WTC11 (cell line): ENCODE results near the gene PKP1. TPM values are rescaled to one million over a fixed set of nuclear protein-coding genes. Genes with fewer than 3 reads are reported as not detected.

Experiments
- AFF4 ChIP-seq: sonication (generic); formaldehyde crosslinking; IDR thresholded peaks from 2 replicates; pipeline ENCODE4 v1.8.1; 2023; ENCODE audit warnings: mild to moderate bottlenecking, missing genetic modification reagents, borderline replicate concordance
- ATF1 ChIP-seq: sonication (generic); formaldehyde crosslinking; IDR thresholded peaks from 2 replicates; pipeline ENCODE4 v1.8.1; 2023; ENCODE audit warnings: mild to moderate bottlenecking, moderate library complexity, missing genetic modification reagents
- E2F5 ChIP-seq: sonication (generic); formaldehyde crosslinking; IDR thresholded peaks from 2 replicates; pipeline ENCODE4 v1.8.1; 2022; ENCODE audit warnings: mild to moderate bottlenecking, moderate library complexity, missing genetic modification reagents
- ELF4 ChIP-seq: sonication (generic); formaldehyde crosslinking; IDR thresholded peaks from 2 replicates; pipeline ENCODE4 v1.8.1; 2022; ENCODE audit warnings: low read depth, mild to moderate bottlenecking, moderate library complexity, missing genetic modification reagents
- ESRRA ChIP-seq: sonication (generic); formaldehyde crosslinking; IDR thresholded peaks from 2 replicates; pipeline ENCODE4 v1.8.1; 2022; ENCODE audit warnings: mild to moderate bottlenecking, missing genetic modification reagents, borderline replicate concordance
- FOXK1 ChIP-seq: sonication (generic); formaldehyde crosslinking; IDR thresholded peaks from 2 replicates; pipeline ENCODE4 v1.8.0; 2022; ENCODE audit warnings: mild to moderate bottlenecking, moderate library complexity, missing genetic modification reagents
- GABPB1 ChIP-seq: sonication (generic); formaldehyde crosslinking; IDR thresholded peaks from 2 replicates; pipeline ENCODE4 v1.8.1; 2023; ENCODE audit warnings: mild to moderate bottlenecking, missing genetic modification reagents
- GRHL2 ChIP-seq: fragments of 250-450 bp; sonication (Bioruptor Pico); IDR thresholded peaks from 2 replicates; pipeline ENCODE4 v1.8.0; 2022; ENCODE audit warnings: mild to moderate bottlenecking, moderate library complexity; ENCODE audit not compliant: insufficient replicate concordance, severe bottlenecking
- IRF1 ChIP-seq: sonication (generic); formaldehyde crosslinking; IDR thresholded peaks from 2 replicates; pipeline ENCODE4 v1.8.0; 2023; ENCODE audit warnings: missing genetic modification reagents
- JAZF1 ChIP-seq: fragments of 250-450 bp; sonication (Bioruptor Pico); IDR thresholded peaks from 2 replicates; pipeline ENCODE4 v1.9.0; 2021; ENCODE audit warnings: moderate library complexity, mild to moderate bottlenecking, inconsistent platforms
- JUN ChIP-seq: sonication (generic); formaldehyde crosslinking; IDR thresholded peaks from 2 replicates; pipeline ENCODE4 v1.8.0; 2023; ENCODE audit warnings: mild to moderate bottlenecking, missing genetic modification reagents
- KAT7 ChIP-seq: sonication (generic); formaldehyde crosslinking; IDR thresholded peaks from 2 replicates; pipeline ENCODE4 v1.8.1; 2023; ENCODE audit warnings: missing genetic modification reagents, mild to moderate bottlenecking, borderline replicate concordance
- MXD4 ChIP-seq: fragments of 250-450 bp; sonication (Bioruptor Pico); IDR thresholded peaks from 2 replicates; pipeline ENCODE4 v1.8.0; 2021; ENCODE audit warnings: mild to moderate bottlenecking, moderate library complexity, borderline replicate concordance
- MYBL2 ChIP-seq: sonication (generic); formaldehyde crosslinking; IDR thresholded peaks from 2 replicates; pipeline ENCODE4 v1.8.1; 2023; ENCODE audit warnings: mild to moderate bottlenecking, moderate library complexity, missing genetic modification reagents
- NFYB ChIP-seq: sonication (generic); formaldehyde crosslinking; conservative IDR thresholded peaks from 2 replicates; pipeline ENCODE4 v1.8.0; 2022; ENCODE audit warnings: low read depth, missing genetic modification reagents
- NR2C2 ChIP-seq: sonication (generic); formaldehyde crosslinking; IDR thresholded peaks from 2 replicates; pipeline ENCODE4 v1.8.0; 2022; ENCODE audit warnings: mild to moderate bottlenecking, missing genetic modification reagents
- PRRX2 ChIP-seq: fragments of 250-450 bp; sonication (Bioruptor Pico); IDR thresholded peaks from 2 replicates; pipeline ENCODE4 v1.8.0; 2021; ENCODE audit warnings: mild to moderate bottlenecking
- RELA ChIP-seq: sonication (generic); formaldehyde crosslinking; IDR thresholded peaks from 2 replicates; pipeline ENCODE4 v1.8.1; 2022; ENCODE audit warnings: missing genetic modification reagents, mild to moderate bottlenecking, borderline replicate concordance
- RORB ChIP-seq: fragments of 250-450 bp; sonication (Bioruptor Pico); IDR thresholded peaks from 2 replicates; pipeline ENCODE4 v1.9.0; 2021; ENCODE audit warnings: mild to moderate bottlenecking
- SP1 ChIP-seq: sonication (generic); formaldehyde crosslinking; conservative IDR thresholded peaks from 2 replicates; pipeline ENCODE4 v1.8.1; 2022; ENCODE audit warnings: missing genetic modification reagents
- TEAD4 ChIP-seq: sonication (generic); formaldehyde crosslinking; IDR thresholded peaks from 2 replicates; pipeline ENCODE4 v1.8.0; 2022; ENCODE audit warnings: mild to moderate bottlenecking, missing genetic modification reagents
- ZNF138 ChIP-seq: sonication (generic); formaldehyde crosslinking; conservative IDR thresholded peaks from 2 replicates; pipeline ENCODE4 v1.8.1; 2022; ENCODE audit warnings: mild to moderate bottlenecking, moderate library complexity, missing genetic modification reagents
- ZNF317 ChIP-seq: sonication (generic); formaldehyde crosslinking; IDR thresholded peaks from 2 replicates; pipeline ENCODE4 v1.8.1; 2023; ENCODE audit warnings: low read depth, mild to moderate bottlenecking, moderate library complexity, missing genetic modification reagents, borderline replicate concordance
- ZNF416 ChIP-seq: fragments of 250-450 bp; sonication (Bioruptor Pico); IDR thresholded peaks from 2 replicates; pipeline ENCODE4 v1.9.0; 2021; ENCODE audit warnings: mild to moderate bottlenecking, inconsistent platforms
- ZNF671 ChIP-seq: fragments of 250-450 bp; sonication (Bioruptor Pico); IDR thresholded peaks from 2 replicates; pipeline ENCODE4 v1.8.0; 2021; ENCODE audit warnings: mild to moderate bottlenecking
- total RNA-seq: library from RNA; stranded (reverse); gene quantifications from 3 replicates; pipeline ENCODE4 v1.2.3, GENCODE V29; 2021
- TF ChIP-seq, protein P1 (sequence below): sonication (generic); formaldehyde crosslinking; IDR thresholded peaks from 2 replicates; pipeline ENCODE4 v1.8.1; 2022; ENCODE audit warnings: mild to moderate bottlenecking, missing genetic modification reagents, moderate library complexity, borderline replicate concordance
- TF ChIP-seq, protein P2 (sequence below): fragments of 200-600 bp; IDR thresholded peaks from 2 replicates; pipeline ENCODE4 v1.8.0; 2022; ENCODE audit warnings: antibody characterized with exemption
- TF ChIP-seq, protein P3 (sequence below): sonication (generic); formaldehyde crosslinking; conservative IDR thresholded peaks from 2 replicates; pipeline ENCODE4 v1.8.1; 2022; ENCODE audit warnings: mild to moderate bottlenecking, missing genetic modification reagents
- TF ChIP-seq, protein P4 (sequence below): sonication (generic); formaldehyde crosslinking; IDR thresholded peaks from 2 replicates; pipeline ENCODE4 v1.8.1; 2022; ENCODE audit warnings: missing genetic modification reagents, borderline replicate concordance
- TF ChIP-seq, protein P5 (sequence below): sonication (generic); formaldehyde crosslinking; IDR thresholded peaks from 2 replicates; pipeline ENCODE4 v1.8.0; 2022; ENCODE audit warnings: mild to moderate bottlenecking, missing genetic modification reagents

The PKP1 gene
- total RNA-seq, 1 experiment from 2014 or later, result 0.24 TPM

DNA sequence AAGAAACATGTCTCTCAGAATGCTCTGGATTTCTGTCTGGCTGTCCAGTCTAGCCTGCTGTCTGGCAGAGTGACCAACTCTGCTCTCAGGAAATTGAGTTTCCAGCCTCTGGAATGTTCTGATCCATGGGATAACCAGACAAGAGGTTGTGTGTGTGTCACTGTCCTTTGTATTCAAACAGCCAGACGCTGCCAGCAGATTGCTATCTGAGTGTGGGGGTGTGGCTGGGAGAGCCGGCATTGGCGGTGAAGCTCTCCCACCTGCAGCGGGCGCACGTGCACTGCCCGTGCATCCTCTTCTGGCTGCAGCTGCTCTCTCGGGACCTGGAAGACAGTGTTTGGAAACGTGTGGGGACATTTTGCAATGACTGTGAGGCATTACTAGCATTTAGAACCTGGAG lies 26.1 kb downstream of the PKP1 start (continued):
- TF ChIP-seq, protein P1, sequence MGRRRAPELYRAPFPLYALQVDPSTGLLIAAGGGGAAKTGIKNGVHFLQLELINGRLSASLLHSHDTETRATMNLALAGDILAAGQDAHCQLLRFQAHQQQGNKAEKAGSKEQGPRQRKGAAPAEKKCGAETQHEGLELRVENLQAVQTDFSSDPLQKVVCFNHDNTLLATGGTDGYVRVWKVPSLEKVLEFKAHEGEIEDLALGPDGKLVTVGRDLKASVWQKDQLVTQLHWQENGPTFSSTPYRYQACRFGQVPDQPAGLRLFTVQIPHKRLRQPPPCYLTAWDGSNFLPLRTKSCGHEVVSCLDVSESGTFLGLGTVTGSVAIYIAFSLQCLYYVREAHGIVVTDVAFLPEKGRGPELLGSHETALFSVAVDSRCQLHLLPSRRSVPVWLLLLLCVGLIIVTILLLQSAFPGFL (CRISPR knock-in tag), result no peak
- TF ChIP-seq, protein P2, sequence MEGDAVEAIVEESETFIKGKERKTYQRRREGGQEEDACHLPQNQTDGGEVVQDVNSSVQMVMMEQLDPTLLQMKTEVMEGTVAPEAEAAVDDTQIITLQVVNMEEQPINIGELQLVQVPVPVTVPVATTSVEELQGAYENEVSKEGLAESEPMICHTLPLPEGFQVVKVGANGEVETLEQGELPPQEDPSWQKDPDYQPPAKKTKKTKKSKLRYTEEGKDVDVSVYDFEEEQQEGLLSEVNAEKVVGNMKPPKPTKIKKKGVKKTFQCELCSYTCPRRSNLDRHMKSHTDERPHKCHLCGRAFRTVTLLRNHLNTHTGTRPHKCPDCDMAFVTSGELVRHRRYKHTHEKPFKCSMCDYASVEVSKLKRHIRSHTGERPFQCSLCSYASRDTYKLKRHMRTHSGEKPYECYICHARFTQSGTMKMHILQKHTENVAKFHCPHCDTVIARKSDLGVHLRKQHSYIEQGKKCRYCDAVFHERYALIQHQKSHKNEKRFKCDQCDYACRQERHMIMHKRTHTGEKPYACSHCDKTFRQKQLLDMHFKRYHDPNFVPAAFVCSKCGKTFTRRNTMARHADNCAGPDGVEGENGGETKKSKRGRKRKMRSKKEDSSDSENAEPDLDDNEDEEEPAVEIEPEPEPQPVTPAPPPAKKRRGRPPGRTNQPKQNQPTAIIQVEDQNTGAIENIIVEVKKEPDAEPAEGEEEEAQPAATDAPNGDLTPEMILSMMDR, result no peak
- TF ChIP-seq IRF1 (CRISPR knock-in tag), result no peak
- 0 out of 2 replicates have a peak, but pooled peaks have one; percentile 54 for TF ChIP-seq ZNF317 (CRISPR knock-in tag)
- 0 out of 2 replicates have a peak, but pooled peaks have one; percentile 54 for TF ChIP-seq NR2C2 (CRISPR knock-in tag)
- TF ChIP-seq MXD4, result no peak
- TF ChIP-seq PRRX2 (CRISPR knock-in tag), result no peak
- TF ChIP-seq ZNF416 (CRISPR knock-in tag), result no peak
- TF ChIP-seq AFF4 (CRISPR knock-in tag), result no peak
- no peak for TF ChIP-seq ELF4 (CRISPR knock-in tag)
- TF ChIP-seq SP1 (CRISPR knock-in tag), result peak; percentile 46; the same call in 1 of the 2 replicates
- no peak for TF ChIP-seq KAT7 (CRISPR knock-in tag)
- no peak for TF ChIP-seq NFYB
- no peak for TF ChIP-seq RELA (CRISPR knock-in tag)
- TF ChIP-seq JAZF1 (CRISPR knock-in tag), result no peak
- TF ChIP-seq JUN (CRISPR knock-in tag), result 0 out of 2 replicates have a peak, but pooled peaks have one; percentile 48
- peak; percentile 74; the same call in 1 of the 2 replicates for TF ChIP-seq FOXK1 (CRISPR knock-in tag)
- peak; percentile 69; the same call in 1 of the 2 replicates for TF ChIP-seq TEAD4
- TF ChIP-seq, protein P3, sequence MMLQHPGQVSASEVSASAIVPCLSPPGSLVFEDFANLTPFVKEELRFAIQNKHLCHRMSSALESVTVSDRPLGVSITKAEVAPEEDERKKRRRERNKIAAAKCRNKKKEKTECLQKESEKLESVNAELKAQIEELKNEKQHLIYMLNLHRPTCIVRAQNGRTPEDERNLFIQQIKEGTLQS, result no peak
- TF ChIP-seq E2F5, result no peak; the same call in 1 of the 2 replicates
- TF ChIP-seq, protein P4, sequence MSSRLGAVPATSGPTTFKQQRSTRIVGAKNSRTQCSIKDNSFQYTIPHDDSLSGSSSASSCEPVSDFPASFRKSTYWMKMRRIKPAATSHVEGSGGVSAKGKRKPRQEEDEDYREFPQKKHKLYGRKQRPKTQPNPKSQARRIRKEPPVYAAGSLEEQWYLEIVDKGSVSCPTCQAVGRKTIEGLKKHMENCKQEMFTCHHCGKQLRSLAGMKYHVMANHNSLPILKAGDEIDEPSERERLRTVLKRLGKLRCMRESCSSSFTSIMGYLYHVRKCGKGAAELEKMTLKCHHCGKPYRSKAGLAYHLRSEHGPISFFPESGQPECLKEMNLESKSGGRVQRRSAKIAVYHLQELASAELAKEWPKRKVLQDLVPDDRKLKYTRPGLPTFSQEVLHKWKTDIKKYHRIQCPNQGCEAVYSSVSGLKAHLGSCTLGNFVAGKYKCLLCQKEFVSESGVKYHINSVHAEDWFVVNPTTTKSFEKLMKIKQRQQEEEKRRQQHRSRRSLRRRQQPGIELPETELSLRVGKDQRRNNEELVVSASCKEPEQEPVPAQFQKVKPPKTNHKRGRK (CRISPR knock-in tag), result no peak
- 0 out of 2 replicates have a peak, but pooled peaks have one; percentile 45 for TF ChIP-seq ZNF138 (CRISPR knock-in tag)
- TF ChIP-seq, protein P5, sequence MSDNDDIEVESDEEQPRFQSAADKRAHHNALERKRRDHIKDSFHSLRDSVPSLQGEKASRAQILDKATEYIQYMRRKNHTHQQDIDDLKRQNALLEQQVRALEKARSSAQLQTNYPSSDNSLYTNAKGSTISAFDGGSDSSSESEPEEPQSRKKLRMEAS (CRISPR knock-in tag), result peak; percentile 97
- TF ChIP-seq ATF1, result no peak
- no peak for TF ChIP-seq ESRRA
- no peak for TF ChIP-seq RORB
- TF ChIP-seq ZNF671 (CRISPR knock-in tag), result no peak
- TF ChIP-seq GRHL2, result no peak
- TF ChIP-seq GABPB1, result peak; percentile 56; the same call in 1 of the 2 replicates
- TF ChIP-seq MYBL2 (CRISPR knock-in tag), result 0 out of 2 replicates have a peak, but pooled peaks have one; percentile 50
